Amniotic stem cell (primary cell): Measurements from ENCODE around the gene SUFU.

Experiments
- DNase-seq: peaks from one replicate; lab custom pipeline; 2025; lab: John Stamatoyannopoulos, UW

Gene SUFU

DNA sequence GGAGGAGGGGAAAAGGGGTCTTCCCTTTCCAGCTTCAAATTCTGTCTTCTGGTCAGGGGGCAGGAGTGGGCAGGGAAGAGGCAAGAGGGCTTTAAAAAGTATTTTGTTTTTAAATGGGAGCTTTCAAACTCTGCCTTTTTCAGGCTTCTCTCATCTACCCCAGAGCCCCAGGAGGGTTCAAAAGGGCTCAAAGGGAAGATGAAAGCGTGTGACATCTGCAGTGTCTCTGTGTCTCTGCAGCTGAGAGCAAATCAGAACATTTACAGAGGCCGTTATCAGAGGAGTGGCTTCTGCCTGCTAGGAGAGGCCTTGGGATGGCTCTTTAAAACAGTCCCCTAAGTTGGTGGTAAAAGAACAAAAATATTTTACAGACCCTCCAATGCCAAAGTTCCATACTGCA lies 170.8 kb downstream of the SUFU start:
- no peak for DNase-seq

DNA sequence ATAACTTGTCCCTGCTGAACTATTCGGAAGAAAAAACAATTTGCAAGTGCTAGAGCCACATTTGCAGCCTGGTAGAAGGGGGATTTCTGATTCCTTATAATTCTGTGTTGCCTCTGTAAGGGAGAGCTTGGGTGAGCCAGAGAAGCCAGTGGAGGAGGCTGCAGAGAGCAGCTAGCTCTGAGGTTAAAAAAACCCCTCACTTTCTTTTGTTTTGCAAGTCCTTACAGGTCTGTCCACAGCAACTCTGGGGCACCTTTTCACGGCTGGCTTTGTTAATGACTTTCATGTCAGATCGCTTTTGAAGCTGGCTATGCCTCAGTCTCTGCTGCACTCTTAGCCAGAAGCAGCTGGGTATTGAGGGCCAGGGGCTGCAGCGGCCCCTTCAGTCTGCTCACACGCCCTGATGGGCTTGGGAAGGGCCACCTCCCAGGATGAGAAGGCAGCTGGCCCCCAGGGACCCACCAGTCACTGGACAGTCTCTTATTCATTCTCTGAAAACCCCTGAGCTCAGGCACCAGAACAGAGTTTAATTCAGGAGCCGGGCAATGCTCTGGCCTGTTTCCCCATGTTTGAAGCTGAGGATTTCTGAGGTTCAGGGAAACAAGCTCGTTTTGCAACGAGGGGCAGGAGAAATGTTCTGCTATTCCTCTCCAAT lies 171.4 kb downstream of the SUFU start:
- DNase-seq: no peak

DNA sequence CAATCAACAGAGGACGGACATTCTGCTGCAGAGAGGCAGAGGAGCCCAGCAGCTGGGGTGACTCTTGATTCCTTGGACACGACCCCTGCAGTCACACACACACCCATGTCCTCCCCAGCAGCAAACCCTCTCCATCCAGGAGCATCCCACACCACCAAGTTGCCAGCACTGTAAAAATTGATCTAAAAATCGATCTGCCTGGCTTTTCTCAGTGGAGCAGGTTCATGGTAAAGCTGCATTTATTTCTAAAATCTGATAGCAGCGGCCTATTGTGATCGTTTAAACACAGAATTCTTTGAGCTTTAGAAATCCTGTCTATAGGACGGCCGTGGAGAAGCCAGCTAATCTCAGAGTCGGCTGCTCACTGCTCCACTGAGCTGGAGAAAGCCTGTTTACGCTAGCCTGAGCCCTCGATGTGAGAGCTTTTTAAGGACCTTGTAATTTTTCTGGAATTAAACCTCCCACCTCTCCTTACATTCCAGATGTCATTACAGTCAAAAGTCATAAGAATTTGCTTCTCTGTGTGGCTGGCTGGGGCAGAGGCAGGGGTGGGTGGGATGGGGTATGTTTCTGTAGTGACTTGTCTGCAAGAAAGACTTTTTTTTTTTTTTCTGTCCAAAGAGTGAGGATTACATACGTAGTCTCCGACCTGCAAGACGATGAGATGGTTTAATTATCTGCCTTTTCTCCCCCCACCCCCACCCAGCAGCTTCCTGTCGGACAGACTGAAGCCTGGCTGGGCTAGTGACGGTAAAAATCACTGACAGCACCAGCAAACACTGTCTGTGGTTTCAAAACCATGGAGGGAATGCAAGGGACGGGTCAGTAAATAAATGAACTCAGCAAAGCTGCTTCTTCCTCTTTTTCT lies 172.1 kb downstream of the SUFU start:
- DNase-seq: peak; percentile 71

DNA sequence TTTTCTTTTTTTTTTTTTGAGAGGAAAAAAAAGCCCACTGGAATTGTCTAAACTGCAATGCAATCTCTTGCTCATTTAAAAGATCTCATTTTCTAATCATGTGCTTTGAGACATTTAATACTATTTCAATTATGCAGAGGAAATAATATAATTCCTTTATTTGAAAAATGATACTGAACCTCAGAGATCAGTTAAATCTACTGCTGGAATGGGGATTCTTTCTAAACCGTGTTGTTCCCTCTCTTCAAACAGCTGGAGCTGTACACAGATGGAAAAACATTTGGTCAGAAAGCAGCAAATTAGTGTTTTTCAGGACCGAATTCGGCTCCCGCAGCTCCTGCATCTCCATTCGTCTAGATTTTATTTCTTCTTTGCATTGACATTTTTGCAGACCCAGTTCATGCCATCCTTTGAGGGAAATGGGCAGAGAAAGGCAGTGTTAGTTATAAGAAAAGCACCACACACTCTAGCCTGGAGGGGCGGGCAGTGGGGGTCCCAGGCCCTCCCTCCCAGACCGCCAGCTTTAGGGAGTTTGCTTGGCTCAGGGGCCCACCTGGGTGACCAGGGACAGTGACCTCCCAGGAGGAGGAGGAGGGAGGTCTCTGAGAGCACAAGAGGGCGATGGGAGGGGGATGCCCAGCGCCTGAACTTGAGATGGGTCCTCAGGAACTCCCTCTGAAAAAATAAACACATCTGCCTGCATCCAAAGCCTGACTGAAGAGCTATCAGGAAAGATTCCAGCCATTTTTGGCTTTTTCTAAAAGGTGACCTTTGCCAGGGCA lies 173.0 kb downstream of the SUFU start:
- no peak for DNase-seq

DNA sequence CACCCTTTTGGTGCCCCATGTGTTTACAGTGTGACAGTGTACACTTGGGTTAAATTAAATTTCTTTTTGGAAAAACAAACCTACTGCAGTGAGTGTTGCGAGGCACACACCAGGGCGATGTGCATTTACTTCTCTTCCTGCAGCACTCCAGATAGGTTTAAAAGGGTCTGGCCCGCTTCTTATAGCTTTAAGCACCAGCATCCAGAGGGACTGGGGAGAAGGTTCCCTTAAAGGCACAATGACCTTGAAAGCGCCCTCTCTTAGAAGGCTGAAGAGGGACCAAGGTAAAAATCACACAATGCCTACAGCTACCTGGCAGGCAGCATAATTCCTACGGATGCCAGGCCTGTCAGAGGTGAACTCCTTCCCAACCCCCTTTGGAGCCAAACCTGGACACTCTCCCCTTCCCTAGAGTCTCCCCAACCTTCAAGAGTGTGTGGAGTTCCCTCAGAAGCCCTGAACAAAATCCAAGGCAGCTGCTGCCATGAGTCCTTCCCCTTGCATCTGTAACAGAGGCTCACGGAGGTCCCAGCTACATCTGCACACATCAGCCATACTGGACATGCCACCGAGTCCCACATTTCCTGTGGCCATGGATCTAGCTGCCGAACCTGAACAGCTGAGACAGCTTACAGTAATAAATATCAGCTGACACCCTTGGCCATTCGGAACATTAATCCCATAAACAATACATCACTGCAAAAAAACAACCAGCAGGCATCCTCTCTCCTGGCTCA lies 173.7 kb downstream of the SUFU start:
- no peak for DNase-seq

DNA sequence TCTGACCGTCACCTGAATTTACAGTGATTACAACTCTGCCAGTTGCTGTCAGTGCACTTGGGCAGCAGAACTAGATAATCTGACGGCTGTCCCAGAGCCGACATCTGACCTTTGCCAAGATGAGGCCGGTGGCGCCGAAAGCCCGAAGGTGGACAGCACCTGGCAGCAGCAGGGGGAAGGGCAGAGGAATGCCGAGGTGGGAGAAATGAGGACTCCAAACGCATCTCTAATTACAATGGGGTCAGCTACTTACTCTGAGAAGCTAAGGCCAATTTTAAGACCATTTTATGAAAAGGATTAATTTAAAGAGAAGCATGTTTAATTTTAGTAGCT lies 174.3 kb downstream of the SUFU start:
- DNase-seq: no peak

DNA sequence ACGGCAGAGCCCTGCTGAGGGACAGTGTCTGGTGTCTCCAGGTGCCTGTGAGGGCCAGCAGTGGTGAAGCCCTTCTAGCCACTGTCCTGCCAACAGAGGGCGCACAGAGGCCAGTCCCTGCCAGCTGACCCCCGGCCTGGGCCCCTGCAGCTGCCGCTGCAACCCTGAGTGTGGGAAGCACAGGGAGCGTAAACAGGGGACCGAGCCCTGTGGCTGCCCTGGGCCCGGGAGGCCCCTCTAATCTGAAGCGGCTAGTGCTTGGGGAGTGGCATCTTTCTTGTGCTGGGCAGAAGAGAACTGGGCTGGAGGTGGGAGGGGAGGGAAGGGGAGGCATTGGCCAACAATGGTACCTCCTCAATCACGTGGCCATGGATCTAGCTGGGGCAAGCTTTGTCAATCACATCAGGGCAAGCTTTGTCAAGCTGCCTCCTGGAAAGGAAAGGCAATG lies 175.1 kb downstream of the SUFU start:
- no peak for DNase-seq

DNA sequence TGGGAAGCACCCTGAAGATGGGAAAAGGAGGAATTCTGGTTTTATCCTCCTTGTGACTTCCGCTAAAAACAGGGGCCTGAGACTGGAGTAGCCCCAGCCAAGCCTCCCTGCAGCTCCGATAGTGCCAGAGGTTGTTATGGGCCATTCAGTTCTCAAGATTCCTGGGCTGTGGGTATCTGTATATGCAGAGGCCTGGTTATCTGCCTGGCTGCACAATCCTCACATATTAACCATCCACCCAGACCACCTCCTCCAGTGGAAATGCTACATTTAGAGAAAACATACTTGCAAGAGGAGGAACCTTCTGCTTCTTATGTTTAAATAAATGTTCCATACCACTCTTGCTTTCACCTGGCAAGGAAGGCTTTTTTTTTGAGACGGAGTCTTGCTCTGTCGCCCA lies 175.8 kb downstream of the SUFU start:
- DNase-seq: no peak

DNA sequence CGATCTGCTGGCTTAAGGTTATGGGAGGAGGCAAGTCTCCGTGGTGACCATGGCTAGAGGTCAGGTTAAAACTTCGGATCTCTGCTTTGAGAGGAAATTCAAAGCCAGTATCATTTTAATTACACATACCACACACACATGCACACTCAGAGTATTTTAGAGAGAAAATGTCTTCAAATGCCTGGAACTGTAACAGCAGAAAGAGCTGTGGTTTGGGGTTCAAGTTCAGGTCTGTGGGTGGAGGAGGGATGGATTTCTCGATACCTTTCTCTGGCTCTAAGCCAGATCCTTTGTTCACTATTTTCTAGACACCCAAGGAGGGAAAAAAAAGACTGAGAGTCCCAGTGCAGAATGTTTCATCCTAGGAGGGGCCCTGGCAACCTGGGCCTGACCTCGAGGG lies 177.9 kb downstream of the SUFU start:
- no peak for DNase-seq

DNA sequence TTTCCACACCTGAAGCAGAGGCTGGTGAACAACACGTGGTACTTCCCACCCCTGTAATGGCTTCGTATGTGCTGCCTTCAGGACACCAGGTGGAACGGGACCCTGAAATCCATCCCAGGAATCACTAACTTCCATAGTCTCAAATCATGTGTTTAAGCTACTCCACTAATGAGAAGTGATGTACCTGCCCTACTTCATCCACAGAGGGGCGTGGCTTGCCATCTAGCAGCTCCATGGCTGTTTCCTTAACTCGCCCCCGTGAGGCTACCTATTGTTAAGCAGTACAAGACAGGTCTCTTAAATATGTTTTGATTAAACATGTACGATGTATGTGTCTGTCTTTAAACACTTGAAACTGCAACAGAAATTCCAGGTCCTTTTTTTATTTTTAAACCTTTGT lies 178.6 kb downstream of the SUFU start:
- DNase-seq: no peak

DNA sequence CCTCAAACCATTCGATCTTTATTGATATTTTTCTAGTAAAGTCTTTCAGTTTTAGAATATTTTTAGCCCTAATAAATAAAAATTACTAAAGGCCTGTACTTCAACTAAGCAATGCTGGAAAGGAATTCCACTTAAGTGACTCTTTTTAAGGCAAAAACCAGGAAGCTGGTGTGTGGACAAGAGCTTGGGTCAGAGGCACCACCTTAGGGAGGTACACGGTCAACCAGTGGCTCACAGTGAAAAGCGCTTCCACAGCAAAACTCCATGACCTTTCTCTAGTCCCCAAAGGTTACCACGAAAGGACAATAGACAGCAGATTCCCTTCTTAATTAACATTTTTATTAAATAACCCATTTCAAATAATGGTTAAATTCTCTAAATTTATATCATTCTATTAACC lies 179.2 kb downstream of the SUFU start:
- no peak for DNase-seq
